HG02981 (cell line): ENCODE measurements around the gene ZDHHC22.
A peak's percentile ranks its signal among the peaks of the same experiment; 100 is the strongest.

ENCODE experiments used
- ATAC-seq: cut with Tn5 transposase; IDR thresholded peaks from one replicate; pipeline ENCODE4 v1.9.1; 2021; ENCODE audit warnings: mild to moderate bottlenecking, moderate library complexity; ENCODE audit not compliant: unreplicated experiment

The ZDHHC22 gene

DNA sequence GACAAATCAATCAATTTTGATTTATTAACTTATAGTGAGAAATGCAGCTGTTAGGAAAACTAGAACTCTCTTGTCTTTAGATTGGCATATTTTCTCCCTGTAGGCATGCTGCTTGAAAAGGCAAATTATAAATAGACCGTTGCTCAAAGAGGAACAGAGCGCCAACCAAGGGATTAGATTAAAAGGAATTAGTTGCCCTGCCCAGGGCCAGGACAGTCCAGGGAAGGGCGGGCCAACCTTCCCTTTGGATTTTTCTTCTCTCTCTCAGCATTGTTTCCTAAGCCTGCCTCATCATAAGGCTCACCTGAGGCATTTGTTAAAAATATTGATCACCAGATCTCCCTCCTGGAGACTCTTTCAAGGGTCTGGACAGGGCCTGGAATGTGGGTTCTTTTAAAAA, 34.9 kb downstream of the ZDHHC22 start:
- no peak for ATAC-seq

DNA sequence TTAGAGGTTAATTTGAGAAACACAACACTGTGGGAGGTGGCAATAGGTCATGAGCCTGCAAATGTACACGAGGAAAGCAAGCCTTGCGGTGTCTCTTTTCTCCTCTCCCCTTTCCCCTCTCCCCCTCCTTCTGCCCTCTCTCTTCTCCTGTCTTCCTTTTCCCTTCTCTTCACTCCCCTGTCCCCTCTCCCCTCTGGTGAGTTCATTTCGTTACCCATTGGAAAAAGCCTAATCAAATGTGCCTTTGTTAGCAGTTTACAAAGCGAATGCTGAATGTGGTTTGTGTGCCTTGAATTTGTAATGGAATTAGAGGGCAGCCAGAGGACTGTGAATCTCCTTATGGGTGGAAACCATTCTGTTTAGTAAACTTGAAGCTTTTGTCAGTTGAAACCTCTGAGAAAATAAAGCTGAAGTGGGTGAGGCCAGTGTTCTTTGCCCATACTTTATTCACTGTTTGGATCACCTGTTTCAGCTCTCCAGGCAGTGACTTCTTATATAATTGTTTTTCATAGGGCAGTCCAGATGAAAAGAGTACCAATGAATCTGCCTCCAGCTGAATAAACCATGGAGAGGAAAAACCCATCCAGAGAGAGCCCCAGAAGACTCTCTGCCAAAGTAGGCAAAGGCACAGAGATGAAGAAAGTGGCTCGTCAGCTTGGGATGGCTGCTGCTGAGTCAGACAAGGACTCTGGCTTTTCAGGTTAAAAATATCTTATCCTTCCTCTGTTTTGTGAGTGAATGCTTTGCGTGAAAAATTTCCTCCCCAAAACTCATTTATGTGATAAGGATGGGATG, 36.2 kb downstream of the ZDHHC22 start:
- ATAC-seq, result no peak

DNA sequence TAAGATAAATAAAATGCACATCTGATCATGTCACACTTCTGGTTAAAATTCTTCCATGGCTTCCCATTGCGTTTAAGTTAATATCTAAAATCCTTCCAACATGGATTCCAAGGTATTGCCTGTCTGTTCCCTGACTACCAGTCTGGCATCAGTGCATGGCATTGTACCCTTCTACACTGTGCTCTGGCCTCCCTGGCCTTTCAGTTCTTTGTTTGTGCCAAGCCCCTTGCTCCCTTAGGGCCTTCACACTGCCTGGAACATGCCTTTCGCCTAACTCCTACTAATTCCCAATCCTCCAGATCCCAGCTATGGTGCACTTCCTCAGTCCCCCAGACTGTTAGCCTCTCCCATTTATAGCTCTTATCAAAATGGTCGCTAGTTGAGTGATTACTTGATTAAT, 37.2 kb downstream of the ZDHHC22 start:
- no peak for ATAC-seq

DNA sequence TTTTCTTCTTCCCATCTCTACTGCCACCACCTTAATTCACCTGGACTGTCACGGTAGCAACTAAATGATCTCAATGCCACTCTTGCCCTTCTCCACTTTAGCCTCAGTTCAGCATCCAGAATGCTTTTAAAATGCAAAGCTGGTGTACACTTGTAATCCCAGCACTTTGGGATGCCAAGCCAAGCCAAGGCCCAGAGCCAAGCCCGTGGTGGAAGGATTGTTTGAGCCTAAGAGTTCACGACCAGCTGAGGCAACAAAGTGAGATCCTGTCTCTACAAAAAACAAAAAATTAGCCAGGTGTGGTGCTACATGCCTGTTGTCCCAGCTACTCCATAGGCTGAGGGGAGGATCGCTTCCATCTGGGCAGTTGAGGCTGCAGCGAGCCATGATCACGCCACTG, 37.6 kb downstream of the ZDHHC22 start:
- no peak for ATAC-seq

DNA sequence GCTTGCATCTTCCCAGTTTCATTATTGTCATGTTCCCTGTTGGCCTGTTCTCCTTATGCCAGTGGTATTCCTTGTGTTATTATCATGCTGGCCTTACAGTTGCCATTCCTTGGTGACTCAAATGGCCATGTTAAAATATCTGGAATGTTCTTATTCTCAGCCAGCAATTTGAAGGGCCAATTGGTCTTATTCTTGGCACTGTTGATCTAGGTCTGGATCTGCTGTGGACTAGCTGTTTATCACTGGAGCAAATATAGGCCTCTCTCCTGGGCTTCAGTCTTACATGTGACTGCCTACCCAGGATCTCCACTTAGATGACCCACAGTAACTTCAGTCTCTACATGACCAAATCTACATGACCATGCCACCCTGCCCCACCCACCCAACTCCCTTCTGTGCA, 38.1 kb downstream of the ZDHHC22 start:
- no peak for ATAC-seq

DNA sequence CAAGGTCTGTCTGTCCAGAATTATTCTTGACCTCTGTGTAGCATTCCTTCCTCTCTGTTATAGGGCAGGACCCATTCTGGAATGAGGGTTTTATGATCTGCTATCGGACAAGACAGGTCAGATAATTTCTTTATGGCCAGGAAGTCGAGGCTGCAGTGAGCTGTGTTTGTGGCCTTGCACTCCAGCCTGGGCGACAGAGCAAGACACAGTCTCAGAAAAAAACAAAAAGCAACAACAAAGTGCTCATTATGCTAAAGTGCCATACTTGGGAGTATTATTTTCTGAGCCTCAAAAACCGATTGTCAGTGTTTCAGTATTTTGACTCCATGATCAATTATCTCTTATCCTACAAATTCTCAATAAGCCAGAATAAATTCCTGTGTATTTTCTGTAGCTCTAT, 39.4 kb downstream of the ZDHHC22 start:
- ATAC-seq, result no peak

DNA sequence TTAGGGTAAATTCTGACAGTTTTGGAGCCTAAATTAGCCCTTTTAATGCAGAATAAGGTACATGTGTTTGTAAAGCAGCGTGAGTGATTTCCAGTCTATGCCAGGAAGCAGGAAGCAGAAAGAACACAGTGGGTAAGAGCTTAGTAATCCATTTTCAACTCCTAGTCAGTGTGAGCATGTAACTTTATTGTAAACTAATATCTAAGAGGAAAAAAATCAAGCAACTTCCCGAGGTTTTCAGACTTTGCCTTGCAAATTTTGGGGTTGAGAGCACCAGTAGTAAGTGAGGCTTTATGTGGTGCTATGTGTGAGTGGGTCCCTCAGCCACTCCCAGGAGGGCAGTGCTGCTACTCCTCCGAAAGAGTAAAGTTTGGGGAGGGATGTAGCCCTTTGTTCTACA, 40.6 kb downstream of the ZDHHC22 start:
- ATAC-seq, result no peak

DNA sequence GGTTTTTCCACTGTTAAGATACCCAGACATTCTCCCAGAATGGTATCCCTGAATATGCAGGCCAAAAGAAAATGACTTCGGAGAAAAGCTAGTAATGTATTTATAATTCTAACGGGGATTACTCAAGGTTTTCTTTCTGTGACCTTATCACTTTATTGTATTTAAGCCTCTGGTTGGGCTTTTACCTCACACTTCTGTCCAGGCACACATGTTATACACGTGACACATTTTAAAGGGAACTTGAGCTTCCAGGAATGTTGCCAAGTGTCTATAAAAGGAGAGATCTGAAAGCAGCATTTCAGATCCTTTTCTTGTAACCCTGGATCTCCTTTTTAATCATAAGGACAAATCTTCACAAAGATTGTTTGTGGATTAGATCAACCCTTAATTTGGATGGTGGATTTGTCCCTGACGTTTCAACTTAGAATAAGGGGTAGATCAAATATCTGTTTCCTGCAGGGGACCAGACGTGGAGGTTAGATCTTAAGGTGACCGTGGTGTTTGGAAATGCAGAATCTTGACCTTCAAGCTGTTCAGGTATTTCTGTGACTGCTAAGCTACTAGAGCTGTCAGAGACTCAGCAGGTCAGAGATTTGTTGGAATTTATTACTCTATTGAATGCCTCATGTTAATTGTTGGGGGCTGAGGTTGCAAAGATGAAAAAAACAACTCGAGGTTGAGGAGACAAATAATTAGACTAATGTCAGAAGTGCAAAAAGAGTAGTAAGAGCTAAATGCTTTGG, 42.0 kb downstream of the ZDHHC22 start:
- ATAC-seq, result no peak

DNA sequence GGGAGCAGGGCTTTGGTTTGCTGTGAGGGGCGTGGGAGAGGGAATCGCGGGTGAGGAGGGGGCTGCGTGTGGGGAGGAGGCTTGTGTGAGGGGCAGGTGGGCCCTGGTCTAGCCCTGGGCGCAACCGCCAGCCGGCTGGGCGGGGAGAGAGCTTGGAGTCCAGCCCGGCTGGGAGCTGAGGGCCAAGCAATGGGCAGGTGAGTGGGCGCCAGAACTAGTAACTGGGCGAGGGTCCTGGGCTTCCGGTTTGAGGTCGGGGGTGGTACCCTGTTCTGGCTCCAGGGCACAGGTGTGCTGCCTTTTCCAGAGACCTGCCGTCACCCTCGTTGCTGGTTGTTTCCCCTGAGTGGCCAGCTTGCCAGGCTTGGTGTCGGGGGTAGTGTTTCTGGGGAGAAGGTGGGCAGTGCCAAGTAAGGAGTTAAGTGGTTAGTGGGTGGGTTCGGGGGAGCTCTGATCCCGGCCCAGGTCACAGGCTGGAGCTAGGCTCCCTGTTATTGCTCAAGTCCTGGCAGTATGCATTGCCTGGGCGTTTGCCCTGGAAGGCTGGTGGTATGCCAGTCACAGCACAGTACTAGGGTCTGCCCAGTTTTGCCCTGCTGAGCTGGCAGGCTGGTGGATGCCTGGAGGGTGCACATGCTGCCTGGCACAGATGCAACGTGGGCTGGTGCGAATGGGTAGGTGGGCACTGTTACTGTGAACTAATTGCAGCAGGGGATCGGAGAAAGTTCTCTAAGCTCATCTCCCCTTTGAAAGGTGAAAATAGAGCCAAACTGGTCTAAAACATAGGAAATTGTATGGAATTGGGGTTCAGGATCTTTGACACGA, 42.9 kb downstream of the ZDHHC22 start:
- ATAC-seq, result no peak

DNA sequence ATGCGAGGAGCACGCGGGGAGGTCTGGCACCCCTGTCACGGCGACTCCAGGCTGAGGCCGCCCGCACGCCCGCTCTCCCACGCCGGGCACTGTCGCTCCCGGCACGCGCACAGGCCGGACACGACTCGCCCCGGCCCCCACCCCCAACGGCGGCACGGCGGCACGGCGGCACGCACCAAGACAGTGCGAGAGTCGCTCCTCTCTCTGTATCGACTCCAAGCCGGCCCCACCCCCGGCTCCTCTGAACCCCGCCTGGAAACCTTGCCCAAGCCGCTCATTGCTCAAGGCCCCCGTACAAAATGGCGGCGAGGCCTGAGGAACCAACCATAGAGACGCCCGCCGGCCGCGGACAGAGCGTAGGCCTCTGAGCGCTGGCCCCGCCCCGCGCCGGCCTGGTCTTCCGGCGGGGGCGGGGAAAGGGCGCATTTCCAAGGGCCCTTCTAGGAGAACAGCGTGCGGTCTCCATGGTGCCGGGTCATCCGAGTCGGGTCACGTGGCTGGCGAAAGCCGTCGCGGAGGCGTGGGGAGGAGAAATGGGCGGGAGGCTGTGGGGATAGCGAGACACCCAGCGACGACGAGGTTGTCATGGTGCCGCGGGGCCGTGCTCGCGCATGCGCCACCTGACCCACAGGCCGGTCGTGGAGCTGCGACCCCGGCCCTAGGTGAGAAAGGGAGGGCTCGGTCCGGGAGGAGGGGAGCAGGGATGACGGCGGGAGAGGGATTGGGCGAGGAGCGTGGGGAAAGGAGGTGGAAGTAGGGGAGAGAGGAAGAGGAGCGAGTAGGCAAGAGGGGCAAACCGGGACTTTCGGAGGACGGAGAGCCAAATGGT, 43.7 kb downstream of the ZDHHC22 start, which contains the start of gene CIPC:
Gene CIPC, plus strand, starts transcription at position 559 of the 829 bp plus-strand sequence. CDS start 7,451 bp downstream, outside the sequence.
- ATAC-seq, result peak; percentile 83

DNA sequence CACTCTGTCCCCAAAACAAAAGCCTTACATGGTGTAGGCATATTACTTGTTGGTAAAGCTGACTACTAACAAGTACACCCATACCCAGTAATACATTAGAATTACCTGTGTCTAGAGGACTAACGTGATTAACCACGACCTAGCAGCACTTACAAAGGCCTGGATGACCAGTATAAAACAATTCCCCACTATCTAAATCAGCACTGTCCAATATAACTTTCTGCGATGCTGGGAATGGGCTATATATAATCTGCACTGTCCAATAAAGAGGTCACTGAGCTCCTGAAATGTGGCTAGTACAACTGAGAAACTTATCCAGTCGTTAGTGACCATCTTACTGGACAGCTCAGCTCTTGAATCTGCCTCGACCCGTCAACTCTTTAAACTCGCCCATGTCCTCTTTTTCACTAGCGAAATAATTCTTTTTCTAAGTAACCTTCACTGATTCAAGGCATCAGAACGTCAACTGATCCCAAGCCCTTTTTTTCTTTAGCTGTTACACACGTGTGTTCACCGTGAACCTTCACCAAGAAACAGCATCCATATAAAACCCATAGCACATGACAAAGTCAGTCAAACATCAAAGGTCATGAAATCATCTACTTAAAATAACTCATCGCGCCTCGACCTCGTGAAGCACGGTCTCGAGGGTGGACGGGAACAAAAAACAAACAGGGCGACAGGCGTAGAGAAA, 44.4 kb downstream of the ZDHHC22 start:
- ATAC-seq, result peak; percentile 2

DNA sequence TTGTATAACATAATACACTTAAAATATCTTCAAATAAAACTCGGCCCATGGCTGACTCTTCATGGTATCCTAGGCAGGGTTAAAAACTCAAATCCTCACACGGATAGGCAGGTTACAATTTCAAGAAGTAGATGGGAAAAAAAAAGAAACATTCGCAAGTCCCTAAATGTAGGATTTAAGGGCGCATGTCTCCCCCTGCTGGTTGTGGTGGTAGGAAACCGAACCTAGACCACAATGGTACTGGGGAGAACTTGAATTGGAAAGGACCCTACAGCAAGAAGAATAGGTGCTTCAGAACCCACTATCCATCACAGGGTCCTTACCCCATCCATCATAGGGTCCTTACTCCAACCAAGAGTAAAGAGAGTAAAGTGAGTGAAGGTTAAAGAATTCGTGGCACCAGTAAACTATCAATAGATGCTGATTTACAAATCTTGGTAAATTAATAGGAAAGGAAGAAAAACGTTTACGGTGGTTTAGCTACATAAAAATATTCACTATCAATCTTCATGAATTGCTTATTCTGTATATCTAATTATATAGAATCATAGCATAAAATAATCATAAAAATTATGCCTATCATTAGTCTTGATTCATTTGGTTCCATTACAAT, 46.8 kb downstream of the ZDHHC22 start:
- no peak for ATAC-seq

DNA sequence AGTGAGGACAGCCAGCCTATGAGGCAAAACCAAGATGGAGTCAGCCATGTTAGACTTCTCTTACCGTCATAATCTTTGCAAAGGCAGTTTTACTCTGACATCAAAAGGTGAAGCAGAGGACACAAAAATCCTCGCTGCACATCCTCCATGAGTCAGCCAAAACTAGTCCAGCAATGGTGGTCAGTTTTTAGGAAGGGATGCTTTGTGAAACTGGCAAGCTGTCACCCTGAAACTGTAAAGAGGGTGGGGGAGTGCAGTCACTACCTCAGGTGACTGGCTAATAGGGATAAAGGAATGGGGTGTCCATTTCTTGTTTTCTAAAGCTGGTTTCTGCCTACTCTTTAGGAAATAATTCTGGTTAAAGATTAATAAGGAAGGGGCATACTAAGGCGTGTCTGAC, 48.9 kb downstream of the ZDHHC22 start:
- no peak for ATAC-seq

DNA sequence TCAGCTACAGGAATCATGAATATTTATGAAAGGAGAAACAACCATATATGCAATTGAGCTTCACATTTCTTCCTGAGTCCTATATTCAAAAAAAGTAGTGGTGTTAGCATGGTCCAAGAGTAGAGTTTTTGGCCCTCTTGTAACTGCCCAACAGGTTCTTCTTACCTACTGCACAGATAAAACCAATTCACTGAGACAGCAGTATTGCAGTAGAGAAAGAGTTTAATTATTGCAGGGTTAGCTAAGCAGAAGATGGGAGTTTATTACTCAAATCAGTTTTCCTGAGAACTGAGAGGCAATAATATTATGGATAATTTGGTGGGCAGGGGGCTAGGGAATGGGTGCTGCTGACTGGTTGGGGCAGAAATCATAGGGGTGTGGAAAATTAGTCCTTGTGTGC, 50.1 kb downstream of the ZDHHC22 start:
- ATAC-seq, result no peak

DNA sequence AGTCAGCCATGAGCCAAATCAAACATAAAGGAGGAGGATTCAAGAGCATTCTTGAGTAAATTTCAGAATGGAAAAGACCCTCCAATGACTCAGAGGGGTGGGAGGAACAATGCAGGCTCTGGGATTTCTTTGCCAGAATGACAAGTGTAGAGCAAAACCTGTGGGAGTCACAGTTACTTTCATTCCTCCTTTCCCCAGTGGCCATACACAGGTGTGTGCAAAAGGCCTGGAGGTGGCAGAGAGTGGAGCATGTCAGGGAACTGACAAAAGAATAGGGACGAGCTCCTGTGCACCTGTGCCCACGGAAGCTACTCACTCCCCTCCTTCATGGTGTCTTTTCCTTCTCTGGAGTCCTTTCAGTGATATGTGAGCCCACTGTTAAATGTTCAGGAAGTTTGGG, 52.9 kb downstream of the ZDHHC22 start:
- ATAC-seq, result no peak

DNA sequence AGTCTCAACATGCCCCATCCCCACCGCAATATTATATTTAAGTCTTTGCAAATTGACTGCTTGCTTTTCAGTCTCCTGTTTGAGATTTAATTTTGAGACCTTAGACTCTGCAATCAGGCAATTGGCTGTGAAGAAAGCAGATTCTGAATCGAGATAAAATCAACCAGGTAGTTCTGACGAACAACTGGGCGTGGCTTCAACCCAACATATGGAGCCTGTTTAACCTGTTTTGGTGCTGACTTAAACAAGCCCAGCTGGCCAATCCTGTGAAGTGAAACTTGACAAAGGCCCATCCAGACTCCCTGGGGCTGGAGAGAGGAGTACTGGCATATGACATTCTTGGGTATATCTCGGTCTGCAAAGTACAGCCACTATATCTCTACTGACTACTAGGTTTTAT, 53.4 kb downstream of the ZDHHC22 start:
- ATAC-seq, result no peak

DNA sequence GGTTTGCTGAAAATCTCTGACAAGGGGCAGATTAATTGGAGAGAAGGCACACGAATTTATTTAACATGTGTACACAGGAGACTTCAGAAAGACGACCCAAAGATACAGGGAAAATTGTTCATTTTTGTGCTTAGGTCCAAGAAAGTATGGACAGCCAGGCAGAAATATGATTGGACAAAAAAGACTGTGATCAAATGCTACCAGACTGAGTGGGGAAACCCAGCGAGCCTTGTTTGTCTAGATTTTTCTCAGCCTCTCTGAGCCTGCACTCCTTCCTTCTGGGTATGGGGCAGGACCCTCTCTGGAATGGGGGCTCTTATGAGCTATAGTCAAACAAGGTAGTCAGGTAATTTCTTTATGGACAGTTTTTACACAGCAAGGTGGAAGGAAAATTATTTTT, 54.0 kb downstream of the ZDHHC22 start:
- ATAC-seq, result no peak

DNA sequence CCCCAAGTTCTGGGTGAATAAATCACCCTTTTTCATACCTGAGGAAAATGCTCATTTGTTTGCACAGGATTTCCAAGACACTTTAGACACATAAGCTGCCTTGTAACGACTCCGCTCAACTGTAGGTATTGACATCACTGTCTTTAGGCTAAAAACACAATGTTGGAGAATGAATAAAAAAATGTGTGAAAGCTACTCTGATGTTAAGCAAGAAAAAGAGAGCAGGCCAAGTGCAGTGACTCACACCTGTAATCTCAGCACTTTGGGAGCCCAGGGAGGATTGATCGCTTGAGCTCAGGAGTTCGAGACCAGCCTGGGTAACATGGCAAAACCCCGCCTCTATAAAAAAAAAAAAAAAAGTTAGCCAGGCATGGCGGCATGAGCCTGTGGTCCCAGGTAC, 54.6 kb downstream of the ZDHHC22 start:
- ATAC-seq, result no peak

DNA sequence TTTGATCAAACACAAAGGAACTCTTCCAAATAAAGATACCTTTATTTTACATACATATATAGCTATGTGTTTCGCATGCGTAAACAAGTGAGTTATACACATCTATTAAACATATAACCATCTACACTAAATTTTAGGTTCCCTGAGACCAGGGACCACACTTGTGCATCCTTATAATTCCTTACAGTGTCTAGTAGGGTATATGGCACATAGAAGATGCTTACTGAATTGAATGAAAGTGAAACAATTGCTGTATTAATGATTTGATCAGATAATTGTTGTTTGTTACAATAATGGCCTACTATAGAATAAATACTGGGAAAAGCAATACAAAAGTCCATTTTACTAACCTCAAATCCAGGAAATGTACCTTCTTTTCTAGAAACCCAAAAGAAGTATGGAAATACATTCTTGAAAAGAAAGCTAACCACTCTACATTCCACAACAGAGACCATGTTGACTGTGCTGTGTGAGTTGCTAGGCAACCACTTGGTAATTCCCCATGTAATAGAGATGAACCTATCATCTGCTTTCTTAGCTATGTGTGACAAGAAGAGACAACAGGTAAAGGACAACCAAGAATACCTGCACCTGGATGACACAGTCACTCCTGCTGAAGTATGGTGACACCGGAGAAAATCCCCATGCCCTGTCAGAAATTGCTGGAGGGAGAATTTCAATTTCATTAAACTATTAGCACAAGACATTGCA, 55.4 kb downstream of the ZDHHC22 start:
- peak; percentile 65 for ATAC-seq
